Endothelial cell of umbilical vein (primary cell): Measurements from ENCODE around the gene ADAMTSL2.

Experiments used
- CTCF ChIP-seq, 2 donors: IDR thresholded peaks; 1 replicate in 1 of 2; 2 replicates in 1 of 2; pipeline ENCODE4 v1.5.1; 2011; ENCODE audit warnings: low read length in 2 of 2, mild to moderate bottlenecking in 2 of 2, moderate library complexity in 2 of 2, control low read depth in 1 of 2, inconsistent platforms in 1 of 2, low read depth in 1 of 2; ENCODE audit not compliant: insufficient read depth in 1 of 2; ENCODE audit errors: extremely low read depth in 1 of 2
- EZH2 ChIP-seq: IDR thresholded peaks from 2 replicates; pipeline ENCODE4 v1.6.1; 2012; ENCODE audit warnings: borderline replicate concordance, low read depth, mild to moderate bottlenecking, moderate library complexity, low read length, inconsistent platforms; ENCODE audit not compliant: severe bottlenecking
- FOS ChIP-seq: IDR thresholded peaks from 2 replicates; pipeline ENCODE4 v1.6.1; 2011; ENCODE audit warnings: mild to moderate bottlenecking, low read length, moderate library complexity, borderline replicate concordance; ENCODE audit not compliant: insufficient read depth
- GATA2 ChIP-seq: IDR thresholded peaks from 2 replicates; pipeline ENCODE4 v1.7.0; 2011; ENCODE audit warnings: low read depth, mild to moderate bottlenecking, moderate library complexity, mixed read lengths, low read length; ENCODE audit not compliant: insufficient read length, insufficient read depth
- JUN ChIP-seq: IDR thresholded peaks from 2 replicates; pipeline ENCODE4 v1.6.1; 2011; ENCODE audit warnings: borderline replicate concordance, low read depth; ENCODE audit not compliant: insufficient read length, insufficient read depth
- POLR2A ChIP-seq: IDR thresholded peaks from 2 replicates; pipeline ENCODE4 v1.6.1; 2012; ENCODE audit warnings: low read depth, mild to moderate bottlenecking, control low read depth, low read length
- POLR2AphosphoS5 ChIP-seq: IDR thresholded peaks from 2 replicates; pipeline ENCODE4 v1.6.1; 2012; ENCODE audit warnings: low read depth, mild to moderate bottlenecking, control low read depth, low read length, moderate library complexity; ENCODE audit not compliant: insufficient read depth
- TF ChIP-seq, protein P1 (sequence below): IDR thresholded peaks from 2 replicates; pipeline ENCODE4 v1.6.1; 2011; ENCODE audit not compliant: insufficient read depth, insufficient read length

DNA sequence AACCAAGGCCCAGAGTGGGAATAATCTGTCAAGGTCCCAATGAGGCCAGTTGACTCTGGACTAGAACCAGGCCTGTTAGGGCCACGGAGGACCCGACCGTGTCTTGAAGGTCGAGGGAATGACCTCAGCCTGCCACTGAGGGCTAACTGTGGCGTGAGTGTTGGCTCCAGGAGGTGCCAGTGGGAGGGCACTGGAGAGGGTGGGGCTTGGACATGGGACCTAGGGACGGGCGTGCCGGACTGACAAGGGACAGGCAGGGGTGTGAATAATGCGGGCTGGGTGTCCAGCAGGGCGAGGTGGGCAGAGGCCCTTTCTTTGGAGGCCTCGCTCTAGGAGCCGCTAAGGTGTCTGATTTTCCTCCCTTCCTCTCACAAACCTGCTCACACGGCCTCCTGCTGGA, 7.5 kb downstream of the ADAMTSL2 start:
- TF ChIP-seq JUN: no peak
- no peak for TF ChIP-seq CTCF (IDR thresholded peaks at IDR 0.05; ENCODE audit: extremely low read depth in 1 of 2, insufficient read depth in 1 of 2, low read depth in 1 of 2, low read length in 2 of 2)
- no peak for TF ChIP-seq POLR2AphosphoS5
- TF ChIP-seq EZH2: no peak
- no peak for TF ChIP-seq POLR2A
- TF ChIP-seq, protein P1, sequence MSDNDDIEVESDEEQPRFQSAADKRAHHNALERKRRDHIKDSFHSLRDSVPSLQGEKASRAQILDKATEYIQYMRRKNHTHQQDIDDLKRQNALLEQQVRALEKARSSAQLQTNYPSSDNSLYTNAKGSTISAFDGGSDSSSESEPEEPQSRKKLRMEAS: no peak
- no peak for TF ChIP-seq GATA2
- TF ChIP-seq FOS: no peak
